H1 (cell line): ENCODE results near the gene ZBTB34. TPM values are rescaled to one million over a fixed set of nuclear protein-coding genes. Genes with fewer than 3 reads are reported as not detected.

ENCODE experiments used
- KDM5A ChIP-seq: fragments of 200-600 bp; IDR thresholded peaks from 2 replicates; pipeline ENCODE4 v1.7.1; 2012; ENCODE audit warnings: mild to moderate bottlenecking, low read length, inconsistent platforms, mixed read lengths
- SIN3A ChIP-seq, 2 experiments: IDR thresholded peaks in 1 of 2; conservative IDR thresholded peaks in 1 of 2; 2 replicates each; pipeline ENCODE4 v1.6.1; 2011 to 2012; ENCODE audit warnings: low read length in 2 of 2, improper control_type of control experiment in 1 of 2, low read depth in 1 of 2, mild to moderate bottlenecking in 1 of 2
- polyA plus RNA-seq, 7 experiments: library from polyadenylated mRNA; depleted of rRNA in 3 of 7; stranded (reverse) in 5 of 7; unstranded in 2 of 7; fragments of >200 nt in 5 of 7; fragments of 200-250 nt in 2 of 7; gene quantifications; 1 replicate in 5 of 7; 2 replicates in 1 of 7; 4 replicates in 1 of 7; pipeline versions ENCODE4 v1.2.1 to v1.2.3, GENCODE V29; 2011 to 2013; ENCODE audit warnings: missing spikeins in 2 of 7, mixed read lengths in 2 of 7
- total RNA-seq: library from RNA; stranded (reverse); fragmentation: NEBNext Ultra II Directional; extraction: Animal tissue kit (Norgen Biotek cat#: 25700); gene quantifications from 2 replicates; pipeline ENCODE4 v1.2.1, GENCODE V29; 2021

Gene ZBTB34
- total and polyA plus RNA-seq, 2 of the 8 experiments (the other 6 are each of a cell fraction or from before 2014, with no cell fraction given), result 8.2 to 15.9 TPM

- no peak; a peak in 1 of 4 replicates for TF ChIP-seq SIN3A (conservative IDR thresholded peaks at IDR 0.05 in 1 of 2, IDR thresholded peaks at IDR 0.05 in 1 of 2; ENCODE audit: low read depth in 1 of 2, low read length in 2 of 2)
- TF ChIP-seq KDM5A, result no peak
These were observed 473 bp downstream of the ZBTB34 start (continued) for GRCh38 chr9:126860757-126861466.
